SJCRH30 (cell line): Measurements from ENCODE around the gene GAS6. TPM values are rescaled to one million over a fixed set of nuclear protein-coding genes. Genes with fewer than 3 reads are reported as not detected.

Experiments used
- DNase-seq, 2 experiments: peaks; one replicate each; pipeline ENCODE4 v3.0.0-alpha.2; 2015 to 2020
- H3K27ac ChIP-seq: fragments of 250-450 bp; sonication (Bioruptor Pico); 2 replicates; pipeline ENCODE4 v1.5.1; 2020; ENCODE audit warnings: mild to moderate bottlenecking, moderate library complexity
- H3K27me3 ChIP-seq: fragments of 250-450 bp; sonication (Bioruptor Pico); 2 replicates; pipeline ENCODE4 v1.5.1; 2020; ENCODE audit warnings: mild to moderate bottlenecking, moderate library complexity
- H3K36me3 ChIP-seq: fragments of 250-450 bp; sonication (Bioruptor Pico); 2 replicates; pipeline ENCODE4 v1.5.1; 2020; ENCODE audit warnings: mild to moderate bottlenecking, moderate library complexity
- H3K4me1 ChIP-seq: fragments of 250-450 bp; sonication (Bioruptor Pico); 2 replicates; pipeline ENCODE4 v1.5.1; 2020; ENCODE audit warnings: mild to moderate bottlenecking, moderate library complexity
- H3K4me3 ChIP-seq: fragments of 250-450 bp; sonication (Bioruptor Pico); 2 replicates; pipeline ENCODE4 v1.5.1; 2020; ENCODE audit warnings: mild to moderate bottlenecking, moderate library complexity
- H3K9me3 ChIP-seq: fragments of 250-450 bp; sonication (Bioruptor Pico); replicated peaks from 2 replicates; pipeline ENCODE4 v1.5.1; 2020; ENCODE audit warnings: mild to moderate bottlenecking, moderate library complexity
- total RNA-seq: library from RNA; depleted of rRNA; stranded (reverse); fragments of >200 nt; shearing (Covaris generic); gene quantifications from 2 replicates; pipeline ENCODE4 v1.2.3, GENCODE V29; 2014

Gene GAS6
- total RNA-seq, 1 experiment from 2014 or later: 0.14 TPM

DNA sequence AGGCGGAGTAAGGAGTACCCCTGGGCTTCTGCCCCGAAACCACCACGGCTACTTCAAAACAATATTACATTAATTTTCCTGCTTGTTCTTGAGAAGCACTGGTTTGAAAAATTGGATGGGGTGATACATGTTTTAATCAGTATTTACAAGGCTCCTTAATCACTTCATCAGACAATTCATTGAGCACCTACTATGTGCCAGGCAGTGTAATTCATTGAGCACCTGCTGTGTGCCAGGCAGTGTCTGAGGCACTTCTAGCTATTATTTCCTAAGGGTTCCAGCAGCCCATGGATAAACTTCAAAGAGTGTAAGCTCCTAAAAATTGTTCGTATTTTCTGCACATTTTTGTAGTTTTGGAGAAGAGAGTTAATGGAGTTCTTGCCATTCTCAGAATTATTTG, 1.6 kb upstream of the GAS6 start:
- H3K4me3 ChIP-seq: no peak overlapping the region
- no peaks in the 10 kb centered on the region for H3K36me3 ChIP-seq
- H3K27me3 ChIP-seq: no peaks in the 10 kb centered on the region
- H3K4me1 ChIP-seq: no peaks in the 10 kb centered on the region
- no peaks in the 10 kb centered on the region; the same call in 1 of the 2 replicates for H3K9me3 ChIP-seq
- DNase-seq: no peak
- no peak overlapping the region for H3K27ac ChIP-seq

- Histone ChIP-seq H3K9me3 (no peaks in the 10 kb centered on the region; the same call in 1 of the 2 replicates), H3K4me1 (no peaks in the 10 kb centered on the region), H3K27ac (no peak overlapping the region), H3K27me3 (no peaks in the 10 kb centered on the region), H3K36me3 (no peaks in the 10 kb centered on the region), H3K4me3 (no peak overlapping the region)
- DNase-seq: no peak
These were observed 506 bp upstream of the GAS6 start for GRCh38 chr13:113864273-113864890.

- no peaks in the 10 kb centered on the region for H3K27me3 ChIP-seq
- no peaks in the 10 kb centered on the region; the same call in none of the 2 replicates for H3K9me3 ChIP-seq
- H3K27ac ChIP-seq: no peak overlapping the region
- no peak for DNase-seq
- H3K36me3 ChIP-seq: no peaks in the 10 kb centered on the region
- H3K4me3 ChIP-seq: no peak overlapping the region
- H3K4me1 ChIP-seq: no peaks in the 10 kb centered on the region
These were observed 849 bp downstream of the GAS6 start for GRCh38 chr13:113862931-113863523.

DNA sequence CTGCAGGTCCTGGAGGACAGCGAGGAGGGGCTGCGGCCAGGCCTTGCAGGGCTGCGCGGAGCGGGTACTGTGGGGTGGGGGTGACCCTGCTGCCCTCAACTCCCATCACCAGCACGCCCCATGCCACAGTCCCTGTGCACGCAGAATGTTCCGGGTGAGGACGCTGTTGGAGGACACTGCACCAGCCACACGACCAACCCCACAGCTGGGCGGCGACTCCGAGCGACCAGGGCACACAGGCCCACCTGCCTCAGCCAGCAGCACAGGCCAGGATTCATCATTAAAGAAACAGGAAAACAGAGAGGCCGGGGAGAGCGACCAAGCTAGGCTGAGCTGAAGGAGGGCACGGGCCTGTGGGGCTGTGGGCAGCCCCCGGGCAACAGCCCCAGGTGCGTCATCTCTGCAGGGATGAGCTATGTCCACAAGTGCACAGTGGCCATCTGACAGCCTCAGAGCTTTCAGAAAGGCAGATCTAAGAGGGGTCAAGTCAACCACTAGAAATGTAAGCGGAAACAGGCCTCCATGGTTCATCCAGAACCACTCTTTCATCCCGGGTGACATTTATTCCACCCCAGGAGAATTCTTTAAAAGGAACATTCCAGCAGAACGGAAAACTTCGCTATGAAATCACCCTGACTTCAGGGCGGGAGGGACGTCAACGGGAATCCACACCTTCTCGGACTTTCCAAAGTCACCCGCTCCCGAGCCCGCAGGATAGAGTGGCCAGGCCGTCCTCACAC, 1.5 kb downstream of the GAS6 start:
- no peak overlapping the region for H3K4me3 ChIP-seq
- DNase-seq: no peak
- no peaks in the 10 kb centered on the region; the same call in 1 of the 2 replicates for H3K9me3 ChIP-seq
- no peaks in the 10 kb centered on the region for H3K36me3 ChIP-seq
- H3K4me1 ChIP-seq: no peaks in the 10 kb centered on the region
- no peaks in the 10 kb centered on the region for H3K27me3 ChIP-seq
- no peak overlapping the region for H3K27ac ChIP-seq

DNA sequence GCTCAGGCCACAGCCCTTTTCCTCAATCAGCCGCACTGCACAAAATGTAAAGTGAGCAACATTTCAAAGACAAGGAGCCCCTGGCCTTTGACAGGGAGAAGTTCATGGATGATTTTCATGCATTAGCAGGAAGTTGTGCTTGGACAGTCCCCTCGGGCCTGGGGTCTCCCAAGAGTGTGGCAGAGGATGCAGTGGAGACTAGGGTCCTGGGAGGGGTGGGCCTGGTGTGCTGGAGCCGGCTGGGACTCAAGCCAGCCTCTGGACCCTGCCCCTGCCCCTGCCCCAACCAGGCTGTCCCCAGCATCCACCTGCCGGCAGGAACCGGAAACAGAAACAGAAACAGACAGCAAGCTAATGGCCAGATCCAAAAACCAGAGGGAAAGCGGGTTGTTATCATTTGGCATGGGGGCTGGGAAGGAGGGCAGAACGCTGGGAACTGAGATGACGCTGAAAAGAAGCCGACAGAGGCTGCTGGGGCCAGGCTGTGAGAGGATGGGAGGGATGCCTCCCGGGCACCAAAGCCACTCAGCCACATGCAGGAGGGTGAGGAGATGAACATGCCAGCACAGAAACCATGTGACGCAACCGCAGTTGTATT, 2.3 kb downstream of the GAS6 start:
- no peak for DNase-seq
- Histone ChIP-seq H3K4me3 (no peak overlapping the region), H3K9me3 (no peaks in the 10 kb centered on the region; the same call in 1 of the 2 replicates), H3K36me3 (no peaks in the 10 kb centered on the region), H3K4me1 (no peaks in the 10 kb centered on the region), H3K27me3 (no peaks in the 10 kb centered on the region), H3K27ac (no peak overlapping the region)

GRCh38 chr13:113860665-113861432, 3.0 kb downstream of the GAS6 start:
- no peaks in the 10 kb centered on the region for H3K27me3 ChIP-seq
- no peaks in the 10 kb centered on the region; the same call in 1 of the 2 replicates for H3K9me3 ChIP-seq
- H3K27ac ChIP-seq: no peak overlapping the region
- no peaks in the 10 kb centered on the region for H3K36me3 ChIP-seq
- no peak overlapping the region for H3K4me3 ChIP-seq
- DNase-seq: no peak
- no peaks in the 10 kb centered on the region for H3K4me1 ChIP-seq

GRCh38 chr13:113860051-113860664, 3.7 kb downstream of the GAS6 start:
- no peak overlapping the region for H3K27ac ChIP-seq
- no peaks in the 10 kb centered on the region for H3K27me3 ChIP-seq
- H3K4me3 ChIP-seq: no peak overlapping the region

GRCh38 chr13:113859311-113860050, 4.4 kb downstream of the GAS6 start:
- Histone ChIP-seq H3K36me3 (no peaks in the 10 kb centered on the region), H3K4me1 (no peaks in the 10 kb centered on the region; the same call in 1 of the 2 replicates), H3K9me3 (no peaks in the 10 kb centered on the region; the same call in 1 of the 2 replicates), H3K27ac (no peak overlapping the region), H3K4me3 (no peak overlapping the region), H3K27me3 (no peaks in the 10 kb centered on the region)
- no peak for DNase-seq

More at GRCh38 chr13:113860051-113860664, 3.7 kb downstream of the GAS6 start:
- no peaks in the 10 kb centered on the region; the same call in 1 of the 2 replicates for H3K9me3 ChIP-seq
- no peaks in the 10 kb centered on the region for H3K36me3 ChIP-seq
- H3K4me1 ChIP-seq: no peaks in the 10 kb centered on the region; the same call in 1 of the 2 replicates
- DNase-seq: no peak

DNA sequence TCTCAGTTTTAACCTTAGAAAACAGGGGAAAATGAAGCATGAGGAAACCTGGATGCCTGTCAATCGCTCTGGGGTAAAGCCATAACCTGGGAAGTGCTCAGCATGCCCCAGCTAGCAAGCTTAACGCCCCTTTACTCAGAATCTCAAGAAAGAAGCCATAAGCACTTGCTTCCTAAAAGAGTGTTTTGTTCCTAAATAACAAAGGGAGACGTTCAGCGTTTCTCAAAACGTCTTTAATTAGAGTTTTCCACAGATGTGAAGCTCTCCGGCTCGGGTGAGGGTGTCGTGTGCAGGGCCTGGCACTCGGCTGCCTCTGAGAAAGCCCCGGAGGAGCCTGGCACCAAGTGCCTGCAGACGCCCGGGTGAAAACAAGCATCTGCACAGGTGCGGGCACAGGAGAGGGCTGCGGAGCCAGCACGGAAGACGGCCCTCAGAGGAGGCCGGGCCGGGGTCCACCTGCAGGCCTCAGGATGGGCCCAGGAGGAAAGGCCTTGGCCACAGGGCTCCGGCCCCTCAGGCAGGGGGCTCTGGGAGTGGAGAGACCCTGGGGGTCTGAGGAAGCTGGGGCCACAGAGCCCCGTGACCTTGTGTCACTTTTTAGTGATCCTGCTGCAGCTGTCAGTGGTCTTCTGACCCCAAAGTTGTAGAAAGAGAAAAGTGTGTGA, 6.2 kb downstream of the GAS6 start:
- Histone ChIP-seq H3K36me3 (no peaks in the 10 kb centered on the region), H3K27me3 (no peaks in the 10 kb centered on the region), H3K4me1 (no peaks in the 10 kb centered on the region; the same call in 1 of the 2 replicates), H3K9me3 (no peaks in the 10 kb centered on the region; the same call in 1 of the 2 replicates), H3K27ac (no peak overlapping the region), H3K4me3 (no peak overlapping the region)
- DNase-seq: no peak

DNA sequence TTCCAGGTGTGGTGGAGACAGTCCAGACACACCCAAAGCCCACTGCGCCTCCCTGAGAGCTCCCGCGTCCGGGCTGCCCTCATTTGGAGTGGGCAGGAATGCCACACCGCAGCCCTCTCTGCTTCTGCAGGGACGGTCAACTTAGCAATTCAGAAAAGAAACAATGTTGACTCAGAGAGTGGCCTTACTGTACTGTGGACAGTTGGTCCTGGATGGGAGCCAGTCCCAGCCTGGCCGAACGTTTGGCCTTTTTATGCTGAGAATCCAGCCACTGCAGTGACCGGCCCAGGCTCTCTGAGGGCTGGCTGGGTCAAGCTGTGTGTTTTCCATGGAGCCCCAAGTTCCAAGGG, 7.2 kb downstream of the GAS6 start:
- H3K4me1 ChIP-seq: no peaks in the 10 kb centered on the region; the same call in 1 of the 2 replicates
- no peak overlapping the region for H3K27ac ChIP-seq

DNA sequence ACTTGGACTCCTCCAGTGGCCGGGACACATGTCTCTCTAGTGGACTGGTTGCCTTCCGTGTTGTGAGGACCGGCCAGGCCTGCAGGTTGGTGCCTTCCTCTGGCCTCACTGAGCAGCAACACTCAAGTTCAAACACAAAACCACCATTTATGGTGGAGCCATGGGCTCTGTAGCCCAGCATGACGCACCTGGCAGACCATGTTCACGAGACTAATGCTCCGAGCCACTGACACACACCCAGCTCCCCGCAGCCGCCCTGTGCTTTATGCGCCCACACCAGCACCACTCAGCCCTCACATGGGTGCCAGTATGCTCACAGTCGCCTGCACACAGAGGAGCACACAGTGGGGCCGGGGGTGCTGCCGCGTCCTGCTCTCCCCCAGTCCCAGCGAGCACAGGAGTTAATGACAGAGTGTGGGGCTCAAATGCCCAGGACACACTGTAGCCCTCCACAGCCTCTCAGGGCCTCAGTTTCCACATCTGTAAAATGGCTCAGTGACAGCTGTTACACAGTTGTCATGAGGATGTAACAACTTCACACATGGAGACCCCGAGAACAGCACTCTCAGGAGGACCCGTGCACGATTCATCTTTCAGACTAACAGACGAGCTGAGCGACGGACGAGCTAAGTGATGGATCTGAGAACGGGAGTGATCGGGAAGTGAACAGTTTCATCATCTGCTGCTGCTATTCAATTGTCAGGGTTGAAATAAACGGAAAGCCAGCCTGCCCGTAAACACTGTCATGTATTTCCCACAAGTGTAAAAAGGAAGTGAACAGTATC, 7.8 kb downstream of the GAS6 start:
- no peak for DNase-seq
- H3K4me1 ChIP-seq: no peaks in the 10 kb centered on the region; the same call in 1 of the 2 replicates
- H3K27ac ChIP-seq: no peak overlapping the region
- H3K36me3 ChIP-seq: no peaks in the 10 kb centered on the region
- no peak overlapping the region for H3K4me3 ChIP-seq
- no peaks in the 10 kb centered on the region for H3K27me3 ChIP-seq
- H3K9me3 ChIP-seq: no peaks in the 10 kb centered on the region; the same call in 1 of the 2 replicates

More for the DNA sequence above, 7.2 kb downstream of the GAS6 start:
- Histone ChIP-seq H3K4me3 (no peak overlapping the region), H3K9me3 (no peaks in the 10 kb centered on the region; the same call in 1 of the 2 replicates), H3K27me3 (no peaks in the 10 kb centered on the region), H3K36me3 (no peaks in the 10 kb centered on the region)
- no peak for DNase-seq
